Activated CD8-positive, alpha-beta T cell treated with anti-CD3 and anti-CD28 coated beads, Interleukin-2, amount 10 ng/mL, durations not matched to agents 7 days and 5 days (primary cell): ENCODE data around the gene CHD5. TPM values are rescaled to one million over a fixed set of nuclear protein-coding genes. Genes with fewer than 3 reads are reported as not detected.

Source experiments
- ATAC-seq: fragments of 150-1000 bp; cut with Tn5 transposase; one replicate; pipeline ENCODE4 v1.10.0; 2021; ENCODE audit warnings: moderate library complexity
- CTCF ChIA-PET: fragments of 350-600 bp; sonication (Branson Sonifier 250); formaldehyde crosslinking; loops from one replicate; lab custom pipeline; 2021; ENCODE audit warnings: antibody characterized with exemption; lab: Charles Lee
- POLR2A ChIA-PET: fragments of 350-600 bp; sonication (Branson Sonifier 250); formaldehyde crosslinking; loops from one replicate; lab custom pipeline; 2021; ENCODE audit warnings: antibody characterized with exemption; lab: Charles Lee
- DNase-seq: peaks from one replicate; pipeline ENCODE4 v3.0.0-alpha.2; 2020
- H3K27ac Mint-ChIP-seq: one replicate; pipeline ENCODE4 v1.8.0; 2021; ENCODE audit warnings: mild to moderate bottlenecking, mixed read lengths
- H3K27me3 Mint-ChIP-seq: one replicate; pipeline ENCODE4 v1.8.0; 2021; ENCODE audit warnings: low read depth, mixed read lengths
- H3K36me3 Mint-ChIP-seq: one replicate; pipeline ENCODE4 v1.8.0; 2021; ENCODE audit warnings: low read depth, mixed read lengths
- H3K4me1 Mint-ChIP-seq: one replicate; pipeline ENCODE4 v1.8.0; 2021; ENCODE audit warnings: low read depth, mixed read lengths
- H3K4me3 Mint-ChIP-seq: one replicate; pipeline ENCODE4 v1.8.0; 2021; ENCODE audit warnings: mild to moderate bottlenecking, mixed read lengths
- H3K9me3 Mint-ChIP-seq: one replicate; pipeline ENCODE4 v1.8.0; 2022; ENCODE audit warnings: mixed read lengths; ENCODE audit not compliant: insufficient read depth
- total RNA-seq, 2 experiments: library from RNA; stranded (reverse); gene quantifications; one replicate each; pipeline ENCODE4 v1.2.3, GENCODE V29; 2021

Gene CHD5
- total RNA-seq, 2 experiments from 2014 or later = 0.23 to 0.47 TPM

DNA sequence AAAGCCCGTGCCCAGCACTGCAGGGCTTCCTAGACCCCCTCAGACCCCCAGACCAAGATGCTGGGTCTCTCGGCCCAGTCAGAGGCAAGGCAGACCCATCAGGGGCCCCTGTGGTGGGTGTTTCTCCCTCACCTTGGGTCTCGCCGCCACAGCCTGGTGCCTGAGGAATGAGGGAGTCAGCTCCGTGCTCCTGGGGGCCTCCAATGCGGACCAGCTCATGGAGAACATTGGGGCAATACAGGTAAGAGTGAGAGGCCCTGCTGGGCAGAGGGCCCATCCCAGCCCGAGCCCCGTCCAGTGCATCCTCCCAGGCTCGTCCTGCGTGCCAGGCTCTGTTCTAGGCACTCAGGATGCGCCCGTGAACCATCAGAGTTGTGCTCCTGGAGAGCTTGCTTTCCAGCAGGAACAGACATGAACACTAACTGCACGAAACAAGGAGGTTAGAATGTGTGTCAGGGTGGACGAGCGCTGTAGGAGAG, 83.0 kb downstream of the CHD5 start:
- Mint-ChIP-seq H3K4me1 (no peaks in the 10 kb centered on the region), H3K36me3 (peaks cover 31% of the 10 kb centered on the region), H3K9me3 (no peaks in the 10 kb centered on the region), H3K27ac (peak overlapping the region; percentile 23), H3K4me3 (no peak overlapping the region), H3K27me3 (no peaks in the 10 kb centered on the region)
- ChIA-PET CTCF (no interaction called here), POLR2A (no interaction called here)
- ATAC-seq = no peak
- DNase-seq = no peak

DNA sequence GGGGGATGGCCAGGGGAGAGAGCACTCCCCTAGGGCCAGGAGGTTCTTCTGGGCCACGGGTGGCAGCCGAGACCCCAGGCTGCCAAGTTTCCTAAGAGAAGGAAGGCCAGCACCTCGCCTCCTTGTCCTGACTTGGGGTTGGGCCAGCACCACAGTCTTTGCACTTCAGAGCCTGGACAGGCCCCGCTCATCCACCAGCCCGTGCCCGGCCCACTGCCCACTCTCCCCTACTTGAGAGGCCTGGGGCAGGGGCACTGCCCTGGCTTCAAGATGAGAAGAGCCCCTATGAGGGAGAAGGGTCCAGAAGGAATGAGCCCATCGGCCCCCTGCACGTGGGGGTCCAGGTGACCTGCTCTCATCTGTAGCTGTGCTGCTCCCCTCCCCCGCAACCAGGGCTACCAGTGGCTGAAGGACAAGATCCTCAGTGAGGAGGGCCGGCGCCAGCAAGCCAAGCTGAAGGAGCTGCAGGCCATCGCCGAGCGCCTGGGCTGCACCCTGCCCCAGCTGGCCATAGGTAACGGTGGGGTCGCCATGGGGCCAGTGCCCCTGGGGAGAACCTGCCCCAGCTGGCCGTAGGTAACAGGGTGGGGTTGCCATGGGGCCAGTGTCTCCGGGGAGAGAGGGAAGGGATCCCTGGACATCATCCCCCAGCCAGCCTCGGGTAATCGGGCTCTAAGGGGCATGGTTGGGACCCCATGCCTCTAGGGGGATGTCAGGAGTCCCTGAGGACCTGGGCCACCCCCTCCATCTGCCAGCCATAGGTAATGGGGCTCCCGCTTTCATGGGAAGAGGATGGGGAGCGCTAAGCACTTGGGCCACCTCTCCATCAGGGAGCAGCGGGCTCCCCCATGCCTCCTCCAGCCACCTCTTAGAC, 83.6 kb downstream of the CHD5 start:
- ChIA-PET POLR2A (no interaction called here), CTCF (no interaction called here)
- Mint-ChIP-seq H3K4me3 (no peak overlapping the region), H3K4me1 (no peaks in the 10 kb centered on the region), H3K36me3 (peaks cover 35% of the 10 kb centered on the region), H3K27me3 (no peaks in the 10 kb centered on the region), H3K27ac (no peak overlapping the region), H3K9me3 (no peaks in the 10 kb centered on the region)
- ATAC-seq (no peak), DNase-seq (no peak)

DNA sequence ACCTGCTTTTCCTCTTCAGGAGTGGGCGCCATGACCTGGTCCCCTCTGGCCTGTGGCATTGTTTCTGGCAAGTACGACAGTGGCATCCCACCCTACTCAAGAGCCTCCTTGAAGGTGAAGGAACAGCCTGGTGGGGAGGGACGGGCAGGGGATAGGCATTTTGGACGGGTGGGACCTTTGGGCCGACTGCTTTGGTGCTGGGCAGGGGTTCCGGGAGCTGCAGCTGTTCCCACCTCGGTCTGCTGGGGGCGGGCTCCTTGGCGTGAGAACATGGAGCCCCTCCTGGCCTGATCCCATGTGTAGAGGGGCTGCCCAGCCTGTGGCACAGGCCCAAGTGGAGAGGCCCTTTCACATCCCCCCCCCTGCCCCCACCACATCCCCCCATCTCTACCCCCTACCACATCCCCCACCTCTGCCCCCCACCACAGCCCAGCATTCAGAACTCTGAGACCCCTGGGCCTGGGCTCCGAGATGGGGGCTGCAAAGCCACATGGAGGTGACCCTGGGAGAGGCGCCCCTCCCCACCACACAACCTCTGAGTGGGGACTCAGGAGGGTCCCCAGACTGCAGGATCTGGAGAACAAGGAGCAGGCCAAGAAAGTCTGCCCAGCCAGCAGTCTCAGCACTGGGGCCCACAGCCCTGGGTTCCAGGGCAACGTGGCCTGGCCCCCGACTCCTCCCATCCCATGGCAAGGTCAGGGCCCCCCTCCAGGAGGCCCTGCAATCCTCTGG, 84.4 kb downstream of the CHD5 start:
- Mint-ChIP-seq H3K36me3 (peaks cover 41% of the 10 kb centered on the region), H3K4me3 (no peak overlapping the region), H3K4me1 (no peaks in the 10 kb centered on the region), H3K27ac (no peak overlapping the region), H3K9me3 (no peaks in the 10 kb centered on the region), H3K27me3 (no peaks in the 10 kb centered on the region)
- ChIA-PET POLR2A (no interaction called here), CTCF (no interaction called here)
- DNase-seq (no peak), ATAC-seq (no peak)

DNA sequence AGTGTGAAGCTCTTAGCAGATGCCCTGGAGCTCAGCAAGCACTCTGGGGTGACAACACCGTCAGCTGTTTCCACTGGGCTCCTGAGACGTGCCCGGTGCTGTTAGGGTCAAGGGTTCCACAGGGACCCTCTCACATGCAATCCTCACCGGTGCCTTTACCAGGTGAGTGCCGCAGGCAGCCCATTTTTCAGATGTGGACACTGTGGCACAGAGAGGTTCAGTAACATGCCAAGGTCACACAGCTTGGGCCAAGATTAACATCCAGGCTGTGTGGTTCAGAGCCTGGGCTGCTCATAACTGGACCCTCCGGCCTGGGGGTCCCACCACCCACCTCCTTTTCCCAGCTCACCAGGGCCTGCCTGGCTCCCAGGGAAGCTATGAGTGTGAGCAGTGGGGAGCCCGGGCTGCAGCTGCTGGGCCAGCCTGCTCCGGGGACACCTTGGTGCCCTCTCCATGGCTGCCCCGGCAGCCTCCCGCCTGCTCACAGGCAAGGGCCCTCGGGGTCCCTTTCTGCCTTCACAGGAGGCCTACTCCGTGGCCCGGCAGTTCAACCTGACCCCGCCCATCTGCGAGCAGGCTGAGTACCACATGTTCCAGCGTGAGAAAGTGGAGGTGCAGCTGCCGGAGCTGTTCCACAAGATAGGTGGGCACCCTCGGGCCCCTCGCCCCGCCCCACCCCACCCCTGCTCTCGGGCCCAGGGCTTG, 85.2 kb downstream of the CHD5 start:
- no peaks in the 10 kb centered on the region for H3K27me3 Mint-ChIP-seq
- H3K36me3 Mint-ChIP-seq = peaks cover 42% of the 10 kb centered on the region
- ChIA-PET POLR2A (interaction anchor here (0.6 kb wide), 1 partner anchor 1042 kb away, joined by 6 read pairs; no protein-coding TSS in a partner anchor), CTCF (no interaction called here)
- DNase-seq = no peak
- H3K27ac Mint-ChIP-seq = no peak overlapping the region
- ATAC-seq = no peak
- no peak overlapping the region for H3K4me3 Mint-ChIP-seq
- no peaks in the 10 kb centered on the region for H3K9me3 Mint-ChIP-seq
- no peaks in the 10 kb centered on the region for H3K4me1 Mint-ChIP-seq

DNA sequence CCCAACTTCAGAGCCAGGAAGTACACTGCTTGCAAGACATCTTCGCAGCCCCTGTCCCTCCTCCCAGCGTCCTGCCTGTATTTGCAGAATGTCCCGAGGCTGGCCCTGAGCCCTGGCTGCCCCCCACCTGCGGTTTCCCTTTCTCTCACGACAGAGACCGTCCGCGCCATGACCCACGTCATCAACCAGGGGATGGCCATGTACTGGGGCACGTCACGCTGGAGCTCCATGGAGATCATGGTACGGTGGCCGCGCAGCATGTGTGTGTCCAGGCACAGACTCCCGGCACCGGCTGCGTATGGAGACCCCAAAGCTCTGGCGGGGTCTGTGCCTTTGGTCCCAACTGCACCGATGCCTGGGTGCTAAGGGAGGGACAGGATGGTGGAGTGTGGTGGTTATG, 85.9 kb downstream of the CHD5 start:
- Mint-ChIP-seq H3K27ac (no peak overlapping the region), H3K27me3 (no peaks in the 10 kb centered on the region), H3K9me3 (no peaks in the 10 kb centered on the region), H3K4me3 (no peak overlapping the region), H3K36me3 (peaks cover 43% of the 10 kb centered on the region), H3K4me1 (no peaks in the 10 kb centered on the region)
- ChIA-PET POLR2A (interaction anchor here (0.6 kb wide), 1 partner anchor 1042 kb away, joined by 6 read pairs; no protein-coding TSS in a partner anchor), CTCF (no interaction called here)
- ATAC-seq = no peak
- no peak for DNase-seq

DNA sequence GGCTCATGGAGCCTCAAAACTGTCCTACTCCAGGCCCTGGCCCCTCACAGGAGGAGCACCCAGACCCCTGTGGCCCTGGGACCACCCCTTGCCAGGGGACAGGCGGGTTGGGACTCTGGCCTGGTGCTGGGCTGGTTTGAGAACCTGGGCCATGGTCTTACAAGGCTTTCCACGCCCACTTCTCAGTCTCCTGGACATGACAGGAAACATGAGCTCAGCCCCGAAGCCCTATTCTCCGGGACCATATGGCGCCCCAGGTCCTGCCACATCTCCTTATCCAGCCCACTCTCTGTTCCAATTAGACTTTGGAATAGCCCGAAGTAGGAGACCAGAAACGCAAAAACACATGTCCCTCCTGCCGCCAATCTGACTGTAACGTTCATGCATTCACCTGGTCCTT, 86.5 kb downstream of the CHD5 start:
- H3K9me3 Mint-ChIP-seq = no peaks in the 10 kb centered on the region
- no peak overlapping the region for H3K27ac Mint-ChIP-seq
- ChIA-PET POLR2A (no interaction called here), CTCF (no interaction called here)
- H3K36me3 Mint-ChIP-seq = peaks cover 43% of the 10 kb centered on the region
- no peak for DNase-seq
- H3K27me3 Mint-ChIP-seq = no peaks in the 10 kb centered on the region
- ATAC-seq = no peak
- no peak overlapping the region for H3K4me3 Mint-ChIP-seq
- H3K4me1 Mint-ChIP-seq = no peaks in the 10 kb centered on the region

DNA sequence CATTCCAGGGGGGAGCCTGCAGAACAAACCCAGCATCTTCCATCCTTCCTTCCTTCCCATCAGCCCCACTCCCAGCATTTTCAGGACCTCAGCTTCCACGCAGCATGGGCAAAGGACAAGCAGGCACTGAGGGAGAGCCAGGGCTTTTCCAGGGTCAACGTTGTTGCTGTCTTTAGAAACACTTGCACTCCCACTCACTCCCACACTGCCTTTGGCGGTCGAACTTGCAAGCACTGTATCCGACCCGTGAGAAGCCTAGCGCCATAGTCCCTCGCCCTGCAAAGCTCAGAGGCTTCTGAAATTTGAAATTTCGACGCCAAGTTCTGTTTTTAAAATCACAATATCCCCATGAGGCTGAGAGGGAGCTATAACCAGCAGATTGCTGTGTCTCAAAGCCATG, 87.0 kb downstream of the CHD5 start:
- POLR2A ChIA-PET = no interaction called here
- H3K36me3 Mint-ChIP-seq = peaks cover 38% of the 10 kb centered on the region
- ATAC-seq (no peak), DNase-seq (no peak)
- no peaks in the 10 kb centered on the region for H3K27me3 Mint-ChIP-seq
- CTCF ChIA-PET = no interaction called here
- no peaks in the 10 kb centered on the region for H3K9me3 Mint-ChIP-seq
- H3K4me1 Mint-ChIP-seq = no peaks in the 10 kb centered on the region
- H3K27ac Mint-ChIP-seq = no peak overlapping the region
- H3K4me3 Mint-ChIP-seq = no peak overlapping the region

DNA sequence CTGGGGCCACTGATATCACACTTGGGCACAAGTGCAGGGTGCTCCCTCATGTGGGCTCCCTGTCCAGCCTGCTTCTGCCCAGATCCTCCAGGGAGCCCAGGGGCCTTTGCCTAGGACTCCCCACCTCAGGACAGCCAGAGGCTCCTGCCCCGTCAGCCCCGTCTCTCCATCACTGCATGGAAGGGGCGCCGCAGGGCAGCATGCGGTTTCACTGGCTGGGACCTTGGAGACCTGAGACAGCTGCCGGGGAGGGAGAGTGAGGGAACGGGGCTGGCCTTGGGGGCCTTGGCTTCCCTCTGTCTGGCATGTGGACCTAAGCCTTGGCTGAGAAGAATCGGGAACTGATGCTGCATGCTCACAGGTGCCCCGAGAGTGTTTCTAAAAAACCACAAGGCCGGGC, 87.9 kb downstream of the CHD5 start:
- no peak for DNase-seq
- Mint-ChIP-seq H3K4me3 (no peak overlapping the region), H3K4me1 (no peaks in the 10 kb centered on the region), H3K36me3 (peaks cover 32% of the 10 kb centered on the region), H3K27me3 (no peaks in the 10 kb centered on the region), H3K9me3 (no peaks in the 10 kb centered on the region), H3K27ac (no peak overlapping the region)
- ChIA-PET CTCF (no interaction called here), POLR2A (no interaction called here)
- ATAC-seq = no peak

DNA sequence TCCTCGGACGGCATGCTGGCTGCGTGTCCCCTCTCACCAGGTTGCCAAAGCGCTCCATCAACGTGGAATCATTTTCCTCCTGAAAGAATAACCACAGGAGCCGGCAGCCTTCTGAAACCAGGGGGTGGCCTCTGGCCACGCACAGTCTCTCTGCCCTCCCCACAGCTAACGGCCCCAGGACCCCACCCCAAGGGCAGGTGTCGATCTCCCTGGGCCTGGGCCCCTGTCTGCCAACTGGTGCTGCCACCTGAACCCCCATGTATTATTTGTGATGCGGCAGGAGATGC, 88.4 kb downstream of the CHD5 start:
- DNase-seq = no peak
- ChIA-PET CTCF (no interaction called here), POLR2A (no interaction called here)
- ATAC-seq = no peak
- Mint-ChIP-seq H3K4me3 (no peak overlapping the region), H3K27ac (no peak overlapping the region), H3K27me3 (no peaks in the 10 kb centered on the region), H3K9me3 (no peaks in the 10 kb centered on the region), H3K4me1 (no peaks in the 10 kb centered on the region), H3K36me3 (peaks cover 33% of the 10 kb centered on the region)

DNA sequence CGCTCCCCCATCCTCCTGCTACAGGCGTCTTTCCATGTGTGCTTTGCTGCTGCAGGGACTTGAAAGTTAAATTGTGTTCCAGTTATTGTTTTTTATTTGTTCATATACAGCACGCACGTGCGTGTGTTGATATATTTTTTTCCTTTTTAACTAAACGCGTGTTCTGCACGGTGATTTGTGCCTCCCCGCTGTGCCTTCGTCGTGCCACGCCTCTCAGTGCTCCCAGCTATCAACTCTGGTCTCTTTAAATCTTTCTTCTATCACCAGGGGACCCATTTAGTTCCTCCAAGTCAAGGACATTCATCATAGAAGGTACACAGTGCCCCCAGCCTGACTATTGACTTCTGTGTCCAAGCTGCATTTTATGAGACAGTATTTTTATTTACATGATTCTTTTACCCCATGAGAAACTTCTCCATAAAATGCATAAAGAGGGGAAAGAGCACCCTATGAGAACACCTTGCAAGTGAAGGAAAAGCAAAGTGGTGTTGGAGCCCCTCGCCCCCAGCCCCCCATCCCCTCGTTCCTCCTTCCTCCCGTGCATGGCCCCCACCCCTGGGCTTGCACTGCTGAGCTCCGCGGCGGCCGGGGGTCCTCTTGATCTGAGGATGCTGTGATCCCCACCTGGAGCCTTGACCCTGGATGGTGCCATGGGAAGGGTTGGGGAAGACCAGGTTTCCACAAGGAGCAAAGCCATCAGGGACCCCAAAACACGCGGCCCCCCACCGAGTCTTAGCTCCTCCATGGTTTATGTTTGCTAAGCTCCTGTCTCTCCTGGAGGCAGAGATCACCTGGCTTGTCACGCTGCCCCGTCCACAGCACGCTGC, 88.9 kb downstream of the CHD5 start:
- Mint-ChIP-seq H3K27me3 (no peaks in the 10 kb centered on the region), H3K27ac (no peak overlapping the region), H3K4me1 (no peaks in the 10 kb centered on the region), H3K36me3 (peaks cover 36% of the 10 kb centered on the region), H3K9me3 (no peaks in the 10 kb centered on the region), H3K4me3 (no peak overlapping the region)
- POLR2A ChIA-PET = no interaction called here
- DNase-seq (no peak), ATAC-seq (no peak)
- CTCF ChIA-PET = no interaction called here

DNA sequence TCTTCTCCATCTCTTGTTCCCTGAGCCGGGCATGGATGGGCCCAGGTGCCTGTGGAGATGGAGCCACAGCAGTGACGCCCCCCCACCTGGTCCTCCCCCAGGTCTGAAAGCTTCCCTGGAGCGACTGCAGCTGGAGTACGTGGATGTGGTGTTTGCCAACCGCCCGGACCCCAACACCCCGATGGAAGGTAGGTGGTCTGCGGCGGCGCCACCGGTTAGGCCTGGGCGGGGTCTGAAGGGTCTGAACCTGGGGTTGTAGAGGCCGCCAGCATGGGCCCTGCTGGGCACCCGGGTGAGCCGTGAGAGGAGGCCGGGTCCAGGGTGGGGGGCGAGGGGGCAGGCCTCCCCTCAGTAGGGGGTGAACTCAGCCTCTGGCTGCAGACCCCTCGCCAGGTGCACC, 89.8 kb downstream of the CHD5 start:
- POLR2A ChIA-PET = no interaction called here
- CTCF ChIA-PET = no interaction called here
- Mint-ChIP-seq H3K9me3 (no peaks in the 10 kb centered on the region), H3K27ac (no peak overlapping the region), H3K4me3 (no peak overlapping the region), H3K27me3 (no peaks in the 10 kb centered on the region), H3K4me1 (no peaks in the 10 kb centered on the region), H3K36me3 (peaks cover 40% of the 10 kb centered on the region)
- DNase-seq = no peak
- ATAC-seq = no peak
